Transverse colon (tissue), 4 donors: ENCODE data around the gene KRTAP10-11.

Source experiments
- EP300 ChIP-seq: sonication (generic); formaldehyde crosslinking; IDR thresholded peaks from one replicate; pipeline ENCODE4 v1.6.1; 2017; ENCODE audit warnings: antibody characterized with exemption, low read depth
- POLR2A ChIP-seq: fragments of 450-650 bp; IDR thresholded peaks from one replicate; pipeline ENCODE4 v1.6.1; 2016; ENCODE audit warnings: antibody characterized with exemption, mild to moderate bottlenecking, moderate library complexity
- POLR2AphosphoS5 ChIP-seq, 3 donors: sonication (generic); formaldehyde crosslinking; IDR thresholded peaks; one replicate each; pipeline ENCODE4 v1.6.1; 2016; ENCODE audit warnings: antibody characterized with exemption in 3 of 3
- TF ChIP-seq, protein P1 (sequence below), 5 experiments: fragments of 200-600 bp in 3 of 5; fragments of 450-650 bp in 2 of 5; sonication (generic) in 3 of 5; IDR thresholded peaks; 1 replicate in 2 of 5; 2 replicates in 3 of 5; pipeline ENCODE4 v1.5.1; 2016 to 2017; ENCODE audit warnings: antibody characterized with exemption in 5 of 5, inconsistent platforms in 3 of 5, mild to moderate bottlenecking in 2 of 5, moderate library complexity in 1 of 5

DNA sequence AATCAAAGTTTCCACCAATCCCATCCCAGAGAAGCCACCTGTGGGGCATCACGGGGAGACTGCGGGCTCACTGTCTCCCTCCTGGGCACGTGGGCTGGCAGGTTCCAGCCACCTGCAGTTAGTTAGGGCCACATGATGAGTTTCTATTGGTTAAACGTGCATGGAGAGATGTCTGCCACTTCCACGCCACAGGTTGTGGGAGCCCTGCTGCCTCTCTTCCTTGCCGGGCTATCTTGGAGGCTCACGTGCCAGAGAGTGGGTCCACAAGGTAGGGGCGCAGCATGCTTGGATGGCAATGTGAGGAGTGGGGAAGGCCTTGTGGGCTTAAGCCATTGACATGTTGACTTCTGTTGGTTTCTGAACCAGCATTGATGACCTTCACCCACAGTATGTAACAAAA lies 42.3 kb upstream of the KRTAP10-11 start:
- TF ChIP-seq, protein P1, sequence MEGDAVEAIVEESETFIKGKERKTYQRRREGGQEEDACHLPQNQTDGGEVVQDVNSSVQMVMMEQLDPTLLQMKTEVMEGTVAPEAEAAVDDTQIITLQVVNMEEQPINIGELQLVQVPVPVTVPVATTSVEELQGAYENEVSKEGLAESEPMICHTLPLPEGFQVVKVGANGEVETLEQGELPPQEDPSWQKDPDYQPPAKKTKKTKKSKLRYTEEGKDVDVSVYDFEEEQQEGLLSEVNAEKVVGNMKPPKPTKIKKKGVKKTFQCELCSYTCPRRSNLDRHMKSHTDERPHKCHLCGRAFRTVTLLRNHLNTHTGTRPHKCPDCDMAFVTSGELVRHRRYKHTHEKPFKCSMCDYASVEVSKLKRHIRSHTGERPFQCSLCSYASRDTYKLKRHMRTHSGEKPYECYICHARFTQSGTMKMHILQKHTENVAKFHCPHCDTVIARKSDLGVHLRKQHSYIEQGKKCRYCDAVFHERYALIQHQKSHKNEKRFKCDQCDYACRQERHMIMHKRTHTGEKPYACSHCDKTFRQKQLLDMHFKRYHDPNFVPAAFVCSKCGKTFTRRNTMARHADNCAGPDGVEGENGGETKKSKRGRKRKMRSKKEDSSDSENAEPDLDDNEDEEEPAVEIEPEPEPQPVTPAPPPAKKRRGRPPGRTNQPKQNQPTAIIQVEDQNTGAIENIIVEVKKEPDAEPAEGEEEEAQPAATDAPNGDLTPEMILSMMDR (IDR thresholded peaks at IDR 0.05): no peak
- TF ChIP-seq POLR2A: no peak
- no peak for TF ChIP-seq EP300
- TF ChIP-seq POLR2AphosphoS5 (IDR thresholded peaks at IDR 0.05): no peak
